Stimulated activated CD8-positive, alpha-beta memory T cell treated with anti-CD3 and anti-CD28 coated beads, Interleukin-15, amount 100 ng/mL, for 1 hour (primary cell): Measurements from ENCODE around the gene ZRANB3.
A peak's percentile ranks its signal among the peaks of the same experiment; 100 is the strongest.
"Not testable (repeated sequence)": the region's sequence is repeated elsewhere in the genome, so short reads cannot be mapped to it uniquely, and the experiment has no call there.

Source experiments
- DNase-seq: peaks from one replicate; pipeline ENCODE4 v3.0.0-alpha.2; 2020; ENCODE audit warnings: low read depth

ZRANB3 gene

DNA sequence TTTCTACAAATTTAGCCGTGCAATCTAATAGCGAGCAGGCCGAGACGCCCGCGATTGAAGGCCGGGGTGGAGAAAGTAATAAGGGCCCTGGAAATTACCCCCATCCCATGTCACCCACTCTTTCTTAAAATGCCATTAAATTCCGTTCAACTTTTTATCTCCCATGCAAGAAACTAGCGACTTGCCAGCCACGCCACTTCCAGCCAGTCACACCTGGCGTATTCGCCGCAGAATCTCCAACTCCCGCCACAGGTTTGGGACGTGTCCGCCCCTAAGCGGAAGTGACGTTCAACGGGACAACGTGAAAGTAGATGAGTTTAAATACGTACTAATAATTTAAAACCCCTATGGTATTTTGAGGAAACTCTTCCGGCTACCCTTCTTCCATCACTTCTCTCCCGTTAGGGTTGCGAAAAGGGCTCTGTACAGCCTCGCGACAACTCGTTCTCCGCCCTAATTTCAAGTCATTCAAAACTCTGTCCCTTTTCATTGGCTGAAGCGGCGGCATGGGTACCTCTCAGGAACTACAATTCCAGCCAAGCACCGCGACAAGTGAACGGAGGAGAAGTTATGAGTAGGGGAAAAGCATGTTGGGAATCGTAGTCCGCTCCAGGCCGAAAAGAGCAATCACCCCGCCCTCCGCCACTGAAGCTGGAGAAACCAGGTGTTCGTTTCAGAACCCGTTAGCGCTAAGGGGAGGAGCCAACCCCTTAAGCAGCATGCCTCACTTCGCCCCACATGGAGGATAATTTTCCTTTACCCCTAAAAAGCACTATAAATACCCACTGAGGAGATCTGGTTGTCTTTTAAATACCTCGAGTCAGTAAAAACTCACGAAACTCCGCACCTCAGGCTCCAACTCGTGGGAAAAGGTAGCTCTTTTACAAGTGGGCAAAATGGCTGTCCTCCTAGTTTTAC, at the start of gene ZRANB3:
Gene ZRANB3 (minus strand): TSS at position 906 of the 918 bp plus-strand sequence.
- peak; percentile 84 for DNase-seq

DNA sequence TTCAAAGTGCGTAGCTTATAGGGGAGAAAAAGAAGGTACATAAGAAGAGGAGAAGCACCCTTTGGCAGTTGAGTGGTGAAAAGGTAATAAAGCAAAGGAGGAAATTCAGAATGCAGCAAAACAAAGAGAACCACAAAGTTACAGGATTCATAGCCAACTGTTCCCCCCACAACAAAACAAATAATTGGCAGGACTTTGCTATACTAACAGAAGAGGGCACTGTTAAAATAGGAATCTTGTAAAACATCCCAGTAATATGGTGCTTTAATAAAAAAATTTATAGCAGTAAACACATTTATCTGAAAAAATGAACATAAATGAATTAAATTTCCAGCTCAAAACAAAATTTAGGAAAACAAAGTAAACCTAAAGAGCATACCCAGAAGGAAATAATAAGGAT, 42.6 kb upstream of the ZRANB3 start:
- DNase-seq: no peak

DNA sequence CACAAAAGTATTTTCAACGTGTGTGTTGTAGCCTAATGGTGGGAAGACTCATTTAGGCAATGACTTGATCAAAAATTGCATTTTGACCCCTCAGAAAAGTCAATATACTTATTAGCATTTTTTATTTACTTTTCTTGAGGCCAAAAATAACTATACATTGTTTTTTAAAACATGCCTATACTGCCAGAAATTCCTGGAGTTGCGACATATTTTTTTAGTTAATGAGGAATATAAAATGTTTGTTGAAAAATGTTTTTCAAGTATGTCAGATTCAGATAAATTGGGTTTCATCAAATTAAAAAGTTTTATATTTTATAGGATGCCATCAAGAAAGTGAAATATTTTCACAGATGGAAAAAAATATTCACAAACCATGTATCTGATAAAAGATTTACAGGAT, 39.9 kb upstream of the ZRANB3 start:
- no peak for DNase-seq

DNA sequence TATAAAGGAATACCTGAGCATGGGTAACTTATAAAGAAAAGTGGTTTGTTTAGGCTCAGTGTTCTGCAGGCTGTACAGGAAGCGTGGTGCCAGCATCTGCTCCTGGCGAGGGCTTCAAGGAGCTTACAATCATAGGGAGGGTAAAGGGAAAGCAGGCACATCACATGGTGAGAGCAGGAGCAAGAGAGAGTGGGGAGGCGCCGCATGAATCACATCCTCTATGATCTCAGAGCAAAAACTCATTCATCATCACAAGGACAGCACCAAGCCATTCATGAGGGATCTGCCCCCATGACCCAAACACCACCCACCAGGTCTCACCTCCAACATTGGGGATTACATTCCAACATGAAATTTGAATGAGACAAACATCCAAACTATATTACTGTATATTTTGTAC, 32.8 kb upstream of the ZRANB3 start:
- DNase-seq: no peak

DNA sequence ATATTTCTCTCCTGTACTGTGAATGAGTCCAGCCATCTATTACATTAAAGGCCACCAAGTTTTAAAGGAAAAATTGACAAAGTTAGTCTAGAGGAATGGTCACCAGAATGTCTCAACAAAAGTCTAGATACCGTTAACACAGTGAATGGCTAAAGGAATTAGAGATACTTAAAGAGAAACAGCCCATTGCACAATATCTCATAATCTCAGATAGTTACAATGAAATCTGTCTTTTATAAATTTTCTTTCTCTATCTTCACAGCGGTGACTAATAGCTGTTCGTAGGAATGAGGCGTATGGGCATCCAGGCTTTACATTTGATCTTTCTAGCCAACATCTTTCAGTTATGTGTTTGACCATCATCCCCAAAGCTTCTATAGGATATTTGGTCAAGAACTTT, 30.9 kb upstream of the ZRANB3 start:
- no peak for DNase-seq

DNA sequence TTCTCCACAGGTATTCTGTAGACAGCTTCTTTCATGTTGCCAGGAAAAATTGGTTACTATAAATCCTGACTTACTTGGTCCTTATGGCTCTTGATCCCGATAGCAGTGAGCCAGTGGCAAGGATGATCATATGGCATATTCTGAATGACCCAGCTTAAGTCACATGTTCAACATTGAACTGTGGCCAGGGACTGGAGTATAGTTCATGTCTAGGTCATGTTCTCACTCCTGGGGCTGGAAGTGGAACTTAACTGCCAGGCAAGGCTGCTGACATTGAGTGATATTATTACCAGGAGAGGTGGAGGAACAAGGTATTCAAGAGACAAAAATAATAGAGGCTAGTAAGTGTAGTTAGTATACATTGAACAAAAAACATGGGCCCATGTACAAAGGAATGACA, 26.5 kb upstream of the ZRANB3 start:
- no peak for DNase-seq

DNA sequence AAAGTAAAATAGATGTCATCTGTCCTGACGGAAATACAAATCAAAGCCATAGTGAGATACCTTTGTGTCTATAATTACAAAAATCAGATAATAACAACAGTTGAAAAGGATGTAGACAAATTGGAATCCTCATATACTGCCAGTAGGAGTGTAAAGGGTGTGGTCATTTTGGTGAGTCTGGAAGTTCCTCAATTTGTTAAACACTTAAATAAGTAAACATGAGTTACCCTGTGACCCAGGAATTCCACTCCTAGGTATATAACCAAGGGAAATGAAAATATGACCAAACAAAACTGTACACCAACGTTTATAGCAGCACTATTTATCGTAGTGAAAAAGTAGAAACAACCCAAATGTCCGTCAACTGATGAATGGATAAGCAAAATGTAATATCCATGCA, 24.3 kb upstream of the ZRANB3 start:
- DNase-seq: no peak

DNA sequence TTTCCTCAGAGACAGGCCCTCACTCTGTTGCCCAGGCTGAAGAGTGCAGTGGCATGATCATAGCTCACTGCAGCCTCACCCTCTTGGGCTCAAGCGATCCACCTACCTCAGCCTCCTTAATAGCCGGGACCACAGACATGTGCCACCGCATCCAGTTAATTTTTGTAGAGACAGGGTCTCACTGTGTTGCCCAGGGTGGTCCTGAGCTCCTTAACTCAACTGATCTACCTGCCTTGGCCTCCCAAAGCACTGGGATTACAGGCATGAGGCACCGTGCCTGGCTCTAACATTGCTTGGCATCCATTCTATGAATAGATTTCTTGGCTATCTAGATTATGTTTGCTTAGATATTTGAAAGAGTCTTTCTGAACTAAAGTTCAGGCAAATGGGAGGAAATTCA, 21.9 kb upstream of the ZRANB3 start:
- DNase-seq: no peak

DNA sequence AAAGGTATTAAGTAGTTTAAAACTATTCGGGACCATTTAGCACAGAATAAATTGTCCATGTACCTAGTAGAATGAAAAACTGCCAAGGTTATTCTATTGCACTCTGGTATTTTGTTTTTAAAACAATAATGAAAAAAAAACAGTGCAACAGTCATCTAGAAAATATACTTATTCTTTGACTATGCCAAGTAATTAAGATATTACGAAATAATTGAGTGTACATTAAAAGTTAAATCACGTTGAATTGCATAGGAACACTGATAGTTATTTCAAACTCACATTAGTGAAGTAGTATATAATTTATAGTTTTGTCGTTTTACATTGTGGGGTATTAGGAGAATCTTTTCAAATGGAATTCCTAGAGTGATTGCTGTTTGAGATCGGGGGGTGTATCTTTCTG, 20.3 kb upstream of the ZRANB3 start:
- no peak for DNase-seq

DNA sequence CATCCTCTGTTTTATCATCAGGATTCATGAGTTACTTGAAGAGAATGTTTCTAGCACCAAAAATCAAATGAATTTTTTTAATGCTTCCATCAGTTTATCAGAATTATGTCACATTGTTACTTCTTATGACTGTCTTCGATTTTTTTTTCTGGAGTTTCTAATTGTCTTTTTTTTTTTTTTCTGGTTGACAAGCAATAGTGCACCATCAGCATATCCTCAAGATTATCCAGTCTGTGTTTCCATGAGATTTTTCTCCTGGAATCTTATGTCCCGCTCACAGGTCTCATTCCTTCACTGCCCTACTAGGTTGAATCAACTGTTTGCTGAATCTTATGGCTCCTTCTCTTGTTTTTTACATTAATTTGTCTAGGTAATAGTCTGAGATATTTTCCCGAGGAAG, 16.3 kb upstream of the ZRANB3 start:
- DNase-seq: no peak

DNA sequence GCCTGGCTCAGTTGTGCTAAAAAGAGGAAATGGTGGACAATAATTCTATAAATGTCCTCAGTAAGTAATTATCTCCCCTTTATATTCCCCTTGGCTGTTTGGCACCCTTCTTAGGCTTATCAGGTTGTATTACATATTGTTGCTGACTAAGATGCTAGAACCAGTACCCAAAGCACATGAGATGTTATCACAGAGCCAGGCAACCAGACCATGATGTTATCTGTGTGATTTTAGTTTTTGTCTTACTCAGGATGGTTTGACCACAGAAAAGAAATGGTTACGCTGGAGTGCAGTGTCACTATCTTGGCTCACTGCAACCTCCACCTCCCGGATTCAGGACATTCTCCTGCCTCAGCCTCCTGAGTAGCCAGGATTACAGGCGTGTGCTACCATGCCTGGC, 15.4 kb upstream of the ZRANB3 start:
- no peak for DNase-seq

DNA sequence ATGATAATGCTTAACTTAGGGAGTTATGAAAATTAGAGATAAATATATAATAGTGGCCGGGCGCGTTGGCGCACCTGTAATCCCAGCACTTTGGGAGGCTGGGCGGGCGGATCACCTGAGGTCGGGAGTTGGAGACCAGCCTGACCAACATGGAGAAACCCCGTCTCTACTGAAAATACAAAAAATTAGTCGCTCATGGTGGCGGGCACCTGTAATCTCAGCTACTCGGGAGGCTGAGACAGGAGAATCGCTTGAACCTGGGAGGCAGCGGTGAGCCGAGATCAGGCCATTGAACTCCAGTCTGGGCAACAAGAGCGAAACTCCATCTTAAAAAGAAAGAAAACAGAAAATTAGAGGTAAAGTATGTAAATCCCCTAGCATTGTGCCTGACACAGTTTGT, 2.5 kb upstream of the ZRANB3 start:
- DNase-seq: not testable (repeated sequence)

DNA sequence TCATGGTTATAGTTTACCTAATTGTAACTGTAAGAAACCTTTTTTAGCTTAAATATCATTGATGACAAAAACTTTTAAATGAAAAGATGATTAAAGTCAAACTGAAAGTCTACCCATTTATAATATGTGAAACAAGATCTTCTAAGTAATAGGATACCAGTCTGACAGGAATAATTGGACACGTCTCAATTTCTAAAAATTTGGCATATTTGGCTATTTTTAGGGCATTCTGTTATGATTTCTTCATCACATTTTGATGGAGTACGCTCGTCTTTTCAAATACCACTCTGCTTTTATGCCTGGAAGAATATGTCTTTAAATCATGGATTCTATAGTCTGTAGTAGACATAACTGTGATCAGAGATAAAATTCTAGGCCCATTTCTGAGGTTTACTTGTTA, 1.6 kb upstream of the ZRANB3 start:
- no peak for DNase-seq

DNA sequence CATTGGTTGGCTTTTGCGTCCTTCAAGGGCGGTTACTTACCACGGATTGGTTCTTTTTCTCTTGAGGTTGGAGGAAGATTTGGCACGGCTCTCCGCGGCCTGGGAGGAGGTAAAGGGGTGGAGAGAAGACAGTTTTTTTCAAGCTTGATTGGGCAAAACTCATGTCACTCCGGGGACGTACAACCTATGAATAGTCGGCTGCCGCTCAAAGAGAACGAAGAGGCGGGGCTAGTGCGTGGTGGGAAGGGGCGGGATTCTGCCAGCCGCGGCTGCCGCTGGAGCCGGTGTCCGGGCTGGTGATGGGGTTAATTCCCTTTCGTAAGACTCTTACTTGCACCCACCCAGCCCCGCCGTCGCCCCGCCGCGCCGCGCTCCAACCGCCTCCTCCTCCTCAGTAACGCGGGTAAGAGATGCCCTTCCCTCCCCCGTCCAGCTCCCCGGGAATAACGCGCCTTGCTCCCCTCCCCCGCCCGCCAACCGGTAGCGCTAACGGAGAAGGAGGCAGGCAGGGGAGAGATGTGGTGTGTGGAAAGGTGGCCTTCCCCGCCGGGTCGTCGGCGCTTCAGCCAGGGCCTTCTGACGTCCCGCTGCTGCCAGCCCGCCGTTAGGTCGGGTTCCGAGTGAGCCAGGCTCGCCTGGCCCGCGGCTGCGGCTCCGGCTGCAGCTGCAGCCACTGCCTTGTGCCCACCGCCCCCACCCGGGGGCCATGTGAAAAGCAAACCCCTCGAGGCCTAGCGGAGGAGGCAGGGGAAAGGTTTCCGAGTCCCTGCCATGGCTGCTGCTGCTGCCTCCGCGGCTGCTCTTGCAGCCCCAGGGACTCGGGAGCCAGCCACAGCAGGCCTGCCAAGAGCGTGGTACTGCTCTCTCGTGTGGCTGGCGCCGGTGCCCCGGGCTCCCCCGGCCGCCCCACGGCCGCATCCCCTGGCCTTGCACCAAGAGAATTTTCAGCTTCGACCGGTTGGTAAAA, 496 bp upstream of the ZRANB3 start, which contains the start of gene R3HDM1:
Gene R3HDM1 (plus strand): TSS at position 254 of the 967 bp plus-strand sequence. CDS start 73,362 bp downstream, outside the sequence.
- peak; percentile 92 for DNase-seq

DNA sequence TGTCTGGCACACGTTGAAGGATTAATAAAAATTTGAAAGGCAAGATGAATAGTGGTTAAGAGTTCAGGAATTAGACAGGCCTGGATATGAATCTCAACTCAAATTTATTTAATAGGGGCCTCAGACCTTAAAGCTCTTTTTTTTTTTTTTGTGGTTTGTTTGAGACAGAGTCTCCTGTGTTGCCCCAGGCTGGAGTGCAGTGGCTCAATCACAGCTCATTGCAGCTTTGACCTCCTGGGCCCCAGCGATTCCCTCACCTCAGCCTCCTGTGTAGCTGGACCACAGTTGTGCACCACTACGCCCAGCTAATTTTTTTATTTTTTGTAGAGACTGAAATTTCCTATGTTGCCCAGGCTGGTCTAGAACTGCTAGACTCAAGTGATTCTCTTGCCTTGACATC, 3.0 kb downstream of the ZRANB3 start:
- no peak for DNase-seq

DNA sequence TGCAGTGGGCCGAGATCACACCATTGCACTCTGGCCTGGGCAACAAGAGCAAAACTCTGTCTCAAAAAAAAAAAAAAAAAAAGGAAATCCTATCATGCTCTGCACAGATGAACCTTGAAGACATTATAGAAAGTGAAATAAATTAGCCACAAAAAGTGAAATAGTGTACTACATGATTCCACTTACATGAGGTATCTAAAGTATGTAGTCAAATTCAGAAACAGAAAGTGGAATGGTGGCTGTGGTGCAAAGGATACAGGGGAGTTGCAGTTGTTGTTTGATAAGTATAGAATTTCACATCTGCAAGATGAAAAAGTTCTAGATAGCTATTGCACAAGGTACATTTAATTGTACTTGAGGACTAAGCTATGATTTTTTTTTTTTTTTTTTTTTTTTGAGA, 5.2 kb downstream of the ZRANB3 start:
- DNase-seq: no peak

DNA sequence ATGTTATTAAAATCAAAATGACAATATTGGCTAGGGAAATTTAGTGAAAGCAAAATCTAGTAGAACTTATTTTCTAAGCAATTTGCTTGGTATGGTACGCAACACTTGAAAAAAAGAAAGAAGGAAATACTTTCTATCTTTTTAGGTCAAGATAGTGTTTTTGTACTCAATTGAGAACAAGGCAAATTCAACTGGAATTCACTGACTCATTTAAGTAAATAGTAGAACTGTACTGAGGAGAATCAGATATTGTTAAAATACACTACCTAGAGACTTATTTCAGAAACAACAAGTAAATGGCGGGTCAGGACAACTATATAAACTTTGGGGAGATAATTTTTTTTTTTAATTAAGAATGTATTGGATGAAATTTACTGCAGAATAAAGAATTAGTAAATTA, 18.9 kb downstream of the ZRANB3 start:
- DNase-seq: no peak

DNA sequence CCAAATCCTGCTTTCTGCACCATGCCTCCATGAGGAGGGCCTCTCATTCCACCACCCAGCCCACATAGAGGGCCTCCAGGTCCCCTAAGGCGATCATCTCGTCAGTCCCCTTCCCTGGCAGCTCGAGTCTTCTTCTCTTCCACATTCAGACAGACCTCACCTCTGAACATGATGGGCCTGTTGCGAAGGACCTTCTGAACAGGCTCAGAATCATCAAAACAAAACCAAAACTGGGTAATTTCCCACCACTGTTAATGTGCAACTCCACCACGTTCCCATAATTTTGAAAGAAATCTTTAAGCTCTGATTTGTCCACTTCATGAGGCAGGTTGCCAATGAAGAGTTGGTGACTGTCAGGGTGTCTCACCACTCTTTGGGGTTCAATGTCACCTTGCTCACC, 20.4 kb downstream of the ZRANB3 start:
- DNase-seq: no peak

DNA sequence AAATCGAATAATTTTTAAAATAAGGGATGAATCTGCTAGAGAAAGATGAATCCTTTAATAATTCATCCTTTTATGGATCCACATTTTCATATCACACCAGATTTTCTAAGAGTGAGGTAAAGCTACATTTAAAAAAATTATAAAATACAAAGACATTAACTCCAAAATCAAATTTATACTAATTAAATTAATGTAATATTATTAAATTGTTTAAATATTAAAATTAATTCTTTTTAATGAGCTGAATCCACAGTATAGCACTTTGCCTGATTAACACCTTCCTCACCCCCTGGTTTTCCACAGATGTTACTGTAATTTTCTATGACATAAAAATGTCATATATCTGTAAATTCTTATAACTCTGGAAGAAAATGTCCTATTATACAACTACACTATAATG, 26.2 kb downstream of the ZRANB3 start:
- DNase-seq: no peak

DNA sequence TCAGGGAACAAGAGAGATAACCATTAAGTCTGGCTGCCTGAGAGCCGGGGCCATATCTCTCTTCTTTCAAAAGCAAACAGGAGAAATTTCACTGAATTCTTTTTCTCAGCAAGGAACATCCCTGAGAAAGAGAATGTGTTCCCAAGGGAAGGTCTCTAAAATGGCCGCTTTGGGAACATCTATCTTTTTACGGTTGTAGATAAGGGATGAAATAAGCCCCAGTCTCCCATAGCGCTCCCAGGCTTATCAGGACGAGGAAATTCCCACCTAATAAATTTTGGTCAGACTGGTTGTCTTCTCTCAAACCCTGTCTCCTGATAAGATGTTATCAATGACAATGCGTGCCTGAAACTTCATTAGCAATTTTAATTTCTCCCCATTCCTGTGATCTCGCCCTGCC, 32.4 kb downstream of the ZRANB3 start:
- not testable (repeated sequence) for DNase-seq

DNA sequence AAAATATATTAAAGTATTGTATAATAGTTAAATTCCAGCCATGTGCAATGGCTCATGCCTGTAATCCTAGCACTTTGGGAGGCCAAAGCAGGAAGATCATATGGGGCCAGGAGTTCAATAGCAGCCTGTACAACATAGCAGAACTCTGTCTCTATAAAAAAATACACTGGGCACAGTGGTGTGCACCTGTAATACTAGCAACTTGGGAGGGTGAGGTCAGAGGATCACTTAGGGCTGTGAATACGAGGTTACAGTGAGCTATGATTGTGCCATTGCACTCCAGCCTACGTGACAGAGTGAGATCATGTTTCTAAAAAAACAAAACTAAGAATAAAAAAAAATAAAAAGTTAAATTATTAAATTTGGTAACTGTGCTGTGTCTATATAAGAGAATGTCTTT, 36.1 kb downstream of the ZRANB3 start:
- no peak for DNase-seq

DNA sequence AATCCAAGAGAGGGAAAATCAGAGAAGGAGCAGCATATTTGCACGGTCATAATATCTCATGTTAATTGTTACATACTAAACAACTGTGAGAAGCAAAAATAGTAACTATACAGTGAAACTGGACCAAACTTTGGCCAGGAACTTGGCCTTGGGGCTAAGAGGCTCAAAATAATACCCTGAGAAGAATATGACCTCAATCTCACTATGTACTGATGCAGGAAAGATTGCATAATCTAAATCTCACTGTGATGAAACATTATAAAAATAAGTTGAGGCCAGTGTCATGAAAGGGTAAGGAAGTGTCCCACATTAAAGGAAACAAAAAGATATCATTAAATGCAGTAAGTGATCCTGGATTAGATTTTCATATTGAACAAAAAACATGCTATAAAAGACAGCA, 36.5 kb downstream of the ZRANB3 start:
- no peak for DNase-seq

DNA sequence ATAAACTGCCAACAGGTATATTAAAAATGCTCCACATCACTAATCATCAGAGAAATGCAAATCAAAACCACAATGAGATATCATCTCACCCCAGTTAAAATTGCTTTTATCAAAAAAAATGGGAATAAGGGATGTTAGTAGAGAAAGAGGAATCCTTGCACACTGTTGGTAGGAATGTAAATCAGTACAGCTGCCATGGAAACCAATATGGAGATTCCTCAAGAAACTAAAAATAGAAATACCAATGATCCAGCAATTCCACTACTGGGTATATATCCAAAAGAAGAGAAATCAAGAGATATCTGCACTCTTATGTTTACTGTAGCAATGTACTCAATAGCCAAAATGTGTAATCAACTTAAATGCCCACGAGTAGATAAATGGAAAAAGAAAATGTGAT, 40.6 kb downstream of the ZRANB3 start:
- DNase-seq: no peak
